ENCODE results near the gene GAPDH. TPM values are rescaled to one million over a fixed set of nuclear protein-coding genes. Genes with fewer than 3 reads are reported as not detected.

The GAPDH gene
- total RNA-seq, 1 experiment from 2014 or later: 4,276 TPM

GRCh38 chr12:6533923-6534694 is at the start of gene GAPDH (continued):
- TF ChIP-seq USF2 (CRISPR knock-in tag; IDR thresholded peaks at IDR 0.05): no peak
- TF ChIP-seq FOXK1 (CRISPR knock-in tag; IDR thresholded peaks at IDR 0.05): peak; percentile 58; the same call in 1 of the 2 replicates
- no peak for TF ChIP-seq PRDM15 (CRISPR knock-in tag; IDR thresholded peaks at IDR 0.05)
- no peak for TF ChIP-seq CDX4 (CRISPR knock-in tag; IDR thresholded peaks at IDR 0.05; ENCODE audit: borderline replicate concordance)
- no peak for TF ChIP-seq IRF1 (CRISPR knock-in tag; IDR thresholded peaks at IDR 0.05)
- TF ChIP-seq IRF2 (CRISPR knock-in tag; IDR thresholded peaks at IDR 0.05; ENCODE audit: borderline replicate concordance, low read depth): no peak
- peak; percentile 74 for TF ChIP-seq GABPB1 (CRISPR knock-in tag; IDR thresholded peaks at IDR 0.05)
- no peak; the same call in 1 of the 2 replicates for TF ChIP-seq ZMAT4 (CRISPR knock-in tag; IDR thresholded peaks at IDR 0.05)
- no peak for TF ChIP-seq EMX1 (CRISPR knock-in tag; IDR thresholded peaks at IDR 0.05)
- TF ChIP-seq RORB (CRISPR knock-in tag; IDR thresholded peaks at IDR 0.05): no peak
- TF ChIP-seq HMGXB4 (CRISPR knock-in tag; IDR thresholded peaks at IDR 0.05): peak; percentile 20; the same call in 1 of the 2 replicates

- peaks cover 9% of the 10 kb centered on the region for H3K4me1 Mint-ChIP-seq
- peaks cover 12% of the 10 kb centered on the region for H3K36me3 Mint-ChIP-seq
- peak; percentile 55; the same call in 1 of the 2 replicates for TF ChIP-seq ZNF121 (CRISPR knock-in tag; IDR thresholded peaks at IDR 0.05)
- no peak for TF ChIP-seq JAZF1 (CRISPR knock-in tag; IDR thresholded peaks at IDR 0.05)
- CTCF ChIA-PET: interaction anchor here (0.6 to 1.2 kb wide), 2 partner anchors 23 to 265 kb away, joined by 3 to 4 read pairs; partner anchors contain the start of gene MLF2
- POLR2A ChIA-PET: interaction anchor here (1.1 kb wide), 1 partner anchor 49 kb away, joined by 4 read pairs; no protein-coding TSS in a partner anchor
- no peaks in the 10 kb centered on the region; the same call in 1 of the 2 replicates for H3K27me3 Mint-ChIP-seq (ENCODE audit: low read depth)
- no peak for DNase-seq (ENCODE audit: low spot score)
- no peak overlapping the region for H3K4me3 Mint-ChIP-seq
- ATAC-seq: no peak
- no peak overlapping the region for H3K27ac Mint-ChIP-seq
- H3K9me3 Mint-ChIP-seq: no peaks in the 10 kb centered on the region
These were observed 46.1 kb upstream of the GAPDH start for GRCh38 chr12:6488240-6488639.

- ChIA-PET CTCF (no interaction called here), POLR2A (interaction anchor here (0.7 kb wide), 1 partner anchor 20 kb away, joined by 6 read pairs; no protein-coding TSS in a partner anchor)
- H3K36me3 Mint-ChIP-seq: peaks cover 12% of the 10 kb centered on the region
- no peaks in the 10 kb centered on the region for H3K9me3 Mint-ChIP-seq
- no peak overlapping the region; the same call in 1 of the 2 replicates for H3K27ac Mint-ChIP-seq
- no peaks in the 10 kb centered on the region for H3K27me3 Mint-ChIP-seq (ENCODE audit: low read depth)
- no peak overlapping the region for H3K4me3 Mint-ChIP-seq
- no peak for ATAC-seq
- DNase-seq (ENCODE audit: low spot score): no peak
- peaks cover 10% of the 10 kb centered on the region for H3K4me1 Mint-ChIP-seq
- no peak for TF ChIP-seq AR (CRISPR knock-in tag; IDR thresholded peaks at IDR 0.05)
- TF ChIP-seq HMGA2 (CRISPR knock-in tag; IDR thresholded peaks at IDR 0.05): no peak
- no peak for TF ChIP-seq CREM (CRISPR knock-in tag; IDR thresholded peaks at IDR 0.05)
- no peak for TF ChIP-seq E2F1 (CRISPR knock-in tag; IDR thresholded peaks at IDR 0.05)
- no peak for TF ChIP-seq E2F5 (CRISPR knock-in tag; IDR thresholded peaks at IDR 0.05)
- no peak for TF ChIP-seq OVOL2 (CRISPR knock-in tag; IDR thresholded peaks at IDR 0.05; ENCODE audit: borderline replicate concordance)
These were observed 44.9 kb upstream of the GAPDH start for GRCh38 chr12:6489449-6489848.
